Measurements from ENCODE around the gene TAF6.

DNA sequence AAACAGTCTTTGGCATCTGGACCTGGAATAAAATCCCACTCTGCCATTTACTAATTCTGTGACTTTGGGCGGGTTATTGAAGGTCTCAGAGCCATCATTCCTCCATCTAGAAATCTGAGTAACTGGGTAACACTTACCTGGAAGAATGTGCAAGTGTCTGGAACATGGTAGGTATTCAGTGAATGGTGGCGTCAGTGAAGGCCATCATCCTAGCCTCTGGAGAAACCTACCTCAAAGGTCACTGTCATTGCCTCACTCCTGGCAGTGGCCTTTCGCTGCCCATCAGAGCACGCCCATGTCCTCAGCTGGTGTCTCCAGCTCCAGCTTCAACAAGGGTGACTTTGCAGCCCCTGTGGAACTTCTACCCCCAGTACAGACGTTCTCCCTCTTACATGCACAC, 44.7 kb upstream of the TAF6 start:
- TF ChIP-seq, protein P1, sequence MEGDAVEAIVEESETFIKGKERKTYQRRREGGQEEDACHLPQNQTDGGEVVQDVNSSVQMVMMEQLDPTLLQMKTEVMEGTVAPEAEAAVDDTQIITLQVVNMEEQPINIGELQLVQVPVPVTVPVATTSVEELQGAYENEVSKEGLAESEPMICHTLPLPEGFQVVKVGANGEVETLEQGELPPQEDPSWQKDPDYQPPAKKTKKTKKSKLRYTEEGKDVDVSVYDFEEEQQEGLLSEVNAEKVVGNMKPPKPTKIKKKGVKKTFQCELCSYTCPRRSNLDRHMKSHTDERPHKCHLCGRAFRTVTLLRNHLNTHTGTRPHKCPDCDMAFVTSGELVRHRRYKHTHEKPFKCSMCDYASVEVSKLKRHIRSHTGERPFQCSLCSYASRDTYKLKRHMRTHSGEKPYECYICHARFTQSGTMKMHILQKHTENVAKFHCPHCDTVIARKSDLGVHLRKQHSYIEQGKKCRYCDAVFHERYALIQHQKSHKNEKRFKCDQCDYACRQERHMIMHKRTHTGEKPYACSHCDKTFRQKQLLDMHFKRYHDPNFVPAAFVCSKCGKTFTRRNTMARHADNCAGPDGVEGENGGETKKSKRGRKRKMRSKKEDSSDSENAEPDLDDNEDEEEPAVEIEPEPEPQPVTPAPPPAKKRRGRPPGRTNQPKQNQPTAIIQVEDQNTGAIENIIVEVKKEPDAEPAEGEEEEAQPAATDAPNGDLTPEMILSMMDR (IDR thresholded peaks at IDR 0.05; ENCODE audit: insufficient read depth, low read length, poor library complexity, severe bottlenecking), result no peak
- no peak for TF ChIP-seq EZH2phosphoT487 (conservative IDR thresholded peaks at IDR 0.05; ENCODE audit: low read length)
